Bronchus fibroblast of lung (primary cell): ENCODE measurements around the gene ZSWIM9. TPM values are rescaled to one million over a fixed set of nuclear protein-coding genes. Genes with fewer than 3 reads are reported as not detected.

Experiments used
- total RNA-seq: library from RNA; depleted of rRNA; stranded (reverse); fragments of >200 nt; gene quantifications from 2 replicates; pipeline ENCODE4 v1.2.3, GENCODE V29; 2015

ZSWIM9 gene
- total RNA-seq = 0.59 and 1.2 TPM in 2 replicates

GRCh38 chr19:48169939-48170803 lies at the start of gene ZSWIM9, which contains the start of gene LIG1:
Gene ZSWIM9, plus strand, starts transcription at chr19:48170680. Its CDS starts 1,123 bp downstream, at chr19:48171803.
Gene LIG1, minus strand, starts transcription at chr19:48170344. Its CDS starts 4,778 bp downstream, at chr19:48165566.

Other genes starting within 250 kb of the ZSWIM9 start
- not detected in 2 replicates for gene BSPH1, start 178.5 kb upstream of the ZSWIM9 start, total RNA-seq
- gene ELSPBP1, start 176.0 kb upstream of the ZSWIM9 start, total RNA-seq = not detected in 2 replicates
- not detected in 2 replicates for gene CABP5, start 126.6 kb upstream of the ZSWIM9 start, total RNA-seq
- 2.0 and 2.4 TPM in 2 replicates for gene PLA2G4C, start 59.9 kb upstream of the ZSWIM9 start, total RNA-seq
- gene LIG1, start 336 bp upstream of the ZSWIM9 start, total RNA-seq = 59.3 and 67.8 TPM in 2 replicates
- 15.1 and 16.2 TPM in 2 replicates for gene CARD8, start 85.2 kb downstream of the ZSWIM9 start, total RNA-seq
- 0.89 and 1.0 TPM in 2 replicates for gene ZNF114, start 99.4 kb downstream of the ZSWIM9 start, total RNA-seq
- gene EMP3, start 154.9 kb downstream of the ZSWIM9 start, total RNA-seq = 223 and 252 TPM in 2 replicates
- gene TMEM143, start 193.3 kb downstream of the ZSWIM9 start, total RNA-seq = 6.1 and 9.1 TPM in 2 replicates
- not detected in 2 replicates for gene SYNGR4, start 193.7 kb downstream of the ZSWIM9 start, total RNA-seq
- 128 and 129 TPM in 2 replicates for gene KDELR1, start 220.9 kb downstream of the ZSWIM9 start, total RNA-seq
- gene GRIN2D, start 223.0 kb downstream of the ZSWIM9 start, total RNA-seq = 0.15 and 0.34 TPM in 2 replicates